GM21723 (cell line): ENCODE results near the gene CACNA1H.

Source experiments
- ATAC-seq: cut with Tn5 transposase; IDR thresholded peaks from one replicate; pipeline ENCODE4 v1.9.1; 2021; ENCODE audit warnings: mild to moderate bottlenecking, moderate library complexity; ENCODE audit not compliant: unreplicated experiment

The CACNA1H gene

DNA sequence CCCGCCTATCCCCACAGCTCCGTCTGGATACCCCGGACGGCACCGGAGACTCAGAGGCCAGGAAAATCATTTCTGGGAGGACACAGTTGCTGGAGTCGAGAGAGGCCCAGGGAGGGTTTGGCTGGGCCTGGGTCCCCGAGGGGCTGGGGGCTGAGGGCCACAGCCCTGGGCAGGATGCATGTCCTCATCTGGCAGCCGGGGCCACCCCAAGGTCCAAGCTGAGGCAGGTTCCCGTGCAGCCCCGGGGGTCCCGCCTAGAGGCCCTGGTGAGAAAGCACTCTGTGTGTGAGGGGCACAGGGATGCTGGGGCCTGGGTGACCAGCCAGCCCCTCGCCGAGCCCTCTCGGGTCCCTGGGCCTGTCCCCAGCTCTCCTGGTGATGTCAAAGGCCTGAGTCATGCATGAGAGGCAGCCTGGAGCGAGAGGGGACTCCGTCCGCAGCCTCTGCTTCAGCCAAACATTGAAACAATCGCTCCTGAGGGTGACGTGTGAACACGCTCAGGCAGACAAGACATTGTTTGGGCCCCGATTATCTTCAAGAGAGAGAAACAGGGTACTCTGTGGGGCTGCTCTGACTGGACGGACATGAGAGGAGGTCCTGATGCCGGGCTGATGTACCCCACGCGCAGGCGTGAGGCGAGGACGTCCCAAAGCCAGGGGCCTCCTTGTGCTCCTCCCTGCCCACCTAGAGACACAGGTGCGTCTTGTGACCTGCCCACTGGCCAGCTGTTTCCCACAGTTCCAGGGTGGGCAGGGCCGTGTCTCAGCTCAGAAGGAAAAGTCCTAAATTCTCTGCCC lies 31.1 kb upstream of the CACNA1H start:
- no peak for ATAC-seq

DNA sequence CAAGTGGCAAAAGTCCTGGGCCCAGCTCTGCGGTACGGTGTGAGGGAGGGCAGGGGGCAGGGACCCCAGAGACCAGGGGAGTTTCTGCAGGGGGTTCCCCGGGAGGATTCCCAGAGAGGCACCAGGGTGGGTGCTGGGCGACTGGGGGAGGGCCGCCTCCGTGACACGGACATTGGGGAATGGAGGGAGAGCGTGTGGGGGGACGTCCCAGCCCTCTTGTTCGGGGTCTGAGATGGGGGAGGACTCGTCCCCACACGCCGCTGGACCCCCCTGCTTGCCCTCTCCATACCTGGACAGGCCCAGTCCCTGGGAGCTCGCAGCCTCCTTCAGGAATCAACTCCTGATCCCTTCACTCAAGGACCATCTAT lies 30.5 kb upstream of the CACNA1H start:
- ATAC-seq, result no peak

DNA sequence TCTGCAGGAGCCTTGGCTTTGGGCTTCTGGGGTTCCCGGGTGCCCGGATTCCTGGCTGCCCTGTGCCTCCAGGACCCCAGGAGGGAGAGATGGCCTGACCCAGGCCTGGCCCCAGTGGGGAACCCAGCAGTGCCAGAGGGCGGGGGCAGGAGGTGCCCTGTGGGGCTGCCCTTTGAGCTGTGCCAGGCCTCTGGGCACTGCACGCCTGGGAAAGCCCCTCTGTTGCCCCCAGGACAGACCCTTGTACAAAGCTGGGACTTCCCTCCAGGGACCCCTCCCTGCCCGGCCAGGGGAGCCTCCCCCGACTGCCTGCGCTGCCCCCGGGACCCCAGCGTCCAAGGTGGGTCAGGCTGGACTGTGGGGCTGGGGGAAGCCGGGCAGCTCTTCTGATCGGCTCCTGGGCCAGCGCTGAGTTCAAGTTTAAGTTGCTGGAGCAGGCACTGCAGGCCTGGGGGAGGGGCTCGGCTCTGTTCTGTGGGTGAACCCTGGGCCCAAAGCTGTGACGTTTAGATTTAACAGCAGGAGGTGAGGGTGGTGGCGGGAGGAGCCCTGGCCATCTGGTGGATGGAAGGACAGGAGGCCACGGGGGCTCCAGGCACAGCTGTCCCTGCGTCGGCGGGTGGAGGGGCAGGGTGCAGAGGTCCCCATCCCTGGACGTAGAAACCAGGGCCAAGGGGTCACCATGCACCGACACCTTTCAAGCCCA lies 29.2 kb upstream of the CACNA1H start:
- ATAC-seq, result no peak

DNA sequence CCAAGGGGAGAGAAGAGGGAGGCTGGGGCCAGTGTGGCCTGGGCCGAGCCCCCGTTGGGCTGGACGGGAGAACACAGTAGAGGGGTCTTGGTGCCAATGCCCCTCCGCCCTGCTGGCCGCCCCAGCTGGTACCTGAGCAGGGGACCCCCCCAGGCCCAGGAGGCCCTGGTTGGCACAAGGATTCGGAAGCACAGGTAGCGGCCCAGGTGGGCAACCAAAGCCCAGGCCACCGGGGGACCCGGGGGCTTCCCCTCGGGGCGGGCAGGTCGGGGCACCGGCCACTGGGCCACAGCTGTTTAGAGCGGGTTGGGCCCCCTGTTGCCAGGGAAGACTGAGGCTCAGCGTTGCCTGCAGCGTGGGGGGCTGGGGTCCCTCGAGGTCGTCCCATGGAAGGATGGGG lies 28.6 kb upstream of the CACNA1H start:
- ATAC-seq, result no peak

DNA sequence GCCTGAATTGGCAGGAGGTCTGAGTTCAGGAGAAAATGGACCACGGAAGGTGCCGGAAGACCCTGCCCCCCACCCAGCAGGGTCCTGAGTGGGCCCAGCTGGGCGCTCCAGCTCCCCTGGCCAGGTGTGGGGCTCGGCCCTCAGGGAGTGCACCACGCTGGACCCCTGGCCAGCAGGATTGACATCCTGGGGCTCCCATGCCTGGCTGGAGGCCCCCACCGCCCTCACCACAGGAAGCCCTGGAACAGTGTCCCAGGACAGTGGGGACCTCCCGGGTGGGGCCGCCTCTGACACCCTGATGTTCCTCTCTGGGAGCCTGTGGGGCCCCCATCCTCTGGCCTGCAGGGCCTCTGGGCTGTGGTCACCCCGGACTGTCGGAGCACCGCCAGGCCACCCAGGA lies 28.1 kb upstream of the CACNA1H start:
- no peak for ATAC-seq

DNA sequence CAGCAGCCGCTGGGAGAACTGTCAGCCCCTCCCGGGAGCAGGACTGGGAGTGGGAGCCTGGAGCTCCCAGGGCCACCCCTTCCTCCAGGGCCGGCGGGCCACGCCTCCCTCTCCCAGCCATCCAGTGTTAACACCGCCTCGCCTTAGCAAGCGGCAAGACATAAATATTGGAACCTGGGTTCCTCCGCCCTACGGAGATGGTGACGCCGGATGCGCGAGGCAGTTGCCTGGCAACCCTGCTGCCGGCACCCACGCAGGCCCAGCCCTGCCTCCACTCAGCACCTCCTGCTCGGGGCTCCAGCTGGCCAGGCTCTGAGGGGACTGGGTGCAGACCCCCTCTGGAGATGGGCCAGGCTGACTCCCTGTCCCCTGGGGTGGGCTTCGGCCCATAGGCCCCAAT lies 27.4 kb upstream of the CACNA1H start:
- no peak for ATAC-seq

DNA sequence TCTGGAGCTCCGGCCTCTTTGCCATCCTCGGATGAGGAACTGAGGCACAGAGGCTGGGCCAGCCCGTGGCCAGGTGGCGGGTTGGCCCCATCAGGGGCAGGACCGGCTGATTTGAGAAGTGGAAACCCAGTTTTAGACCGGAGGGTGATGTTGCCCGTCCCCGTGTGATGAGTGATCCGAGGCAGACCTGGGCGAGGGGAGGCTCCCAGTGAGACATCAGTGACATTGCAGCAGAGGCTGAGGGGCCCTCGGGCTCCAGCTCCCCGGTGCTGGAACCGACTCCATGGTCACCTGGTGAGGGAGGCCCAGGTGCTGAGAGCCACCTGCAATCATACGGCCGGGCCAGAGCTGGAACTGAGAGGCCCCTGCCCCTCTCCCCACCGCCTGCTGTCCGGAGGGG lies 26.9 kb upstream of the CACNA1H start:
- ATAC-seq, result no peak

DNA sequence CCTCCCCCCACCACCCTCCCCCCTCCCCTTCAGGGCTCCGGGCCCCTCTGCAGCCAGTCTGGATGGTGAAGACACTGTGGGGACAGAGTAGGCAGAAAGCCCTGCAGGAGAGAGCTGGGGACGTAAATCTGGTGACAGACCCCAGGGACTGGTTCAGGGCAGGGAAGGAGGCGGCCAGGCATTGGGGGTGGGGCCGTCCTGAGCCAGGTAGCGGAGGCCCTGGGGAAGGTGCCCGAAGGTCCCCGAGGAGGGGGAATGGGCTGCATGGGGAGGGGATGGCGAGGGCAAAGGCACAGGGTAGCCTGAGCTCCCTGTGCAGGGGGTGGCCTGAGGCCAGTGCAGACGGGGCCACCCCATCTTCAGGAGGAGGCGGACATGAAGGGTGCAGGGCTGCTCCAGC lies 26.3 kb upstream of the CACNA1H start:
- ATAC-seq, result no peak

DNA sequence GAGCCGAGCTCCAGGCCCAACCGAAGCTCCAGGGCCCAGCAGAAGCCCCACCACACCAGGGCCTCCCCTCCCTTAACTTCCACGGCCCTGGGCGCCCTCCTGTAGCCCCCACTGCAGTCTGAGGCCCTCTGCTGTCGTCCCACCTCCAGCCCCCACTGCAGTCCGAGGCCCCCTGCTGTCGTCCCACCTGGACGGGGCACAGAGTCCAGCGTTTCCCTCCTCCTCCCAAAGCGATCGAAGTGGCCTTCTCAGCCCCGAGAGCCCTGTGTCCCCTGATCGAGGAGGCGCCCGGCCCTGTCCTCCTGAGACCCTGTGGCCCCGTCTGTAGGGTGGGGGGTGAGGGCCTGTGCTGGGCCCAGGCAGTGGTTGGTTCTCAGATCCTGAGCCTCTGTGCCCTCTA lies 25.8 kb upstream of the CACNA1H start:
- ATAC-seq, result no peak

DNA sequence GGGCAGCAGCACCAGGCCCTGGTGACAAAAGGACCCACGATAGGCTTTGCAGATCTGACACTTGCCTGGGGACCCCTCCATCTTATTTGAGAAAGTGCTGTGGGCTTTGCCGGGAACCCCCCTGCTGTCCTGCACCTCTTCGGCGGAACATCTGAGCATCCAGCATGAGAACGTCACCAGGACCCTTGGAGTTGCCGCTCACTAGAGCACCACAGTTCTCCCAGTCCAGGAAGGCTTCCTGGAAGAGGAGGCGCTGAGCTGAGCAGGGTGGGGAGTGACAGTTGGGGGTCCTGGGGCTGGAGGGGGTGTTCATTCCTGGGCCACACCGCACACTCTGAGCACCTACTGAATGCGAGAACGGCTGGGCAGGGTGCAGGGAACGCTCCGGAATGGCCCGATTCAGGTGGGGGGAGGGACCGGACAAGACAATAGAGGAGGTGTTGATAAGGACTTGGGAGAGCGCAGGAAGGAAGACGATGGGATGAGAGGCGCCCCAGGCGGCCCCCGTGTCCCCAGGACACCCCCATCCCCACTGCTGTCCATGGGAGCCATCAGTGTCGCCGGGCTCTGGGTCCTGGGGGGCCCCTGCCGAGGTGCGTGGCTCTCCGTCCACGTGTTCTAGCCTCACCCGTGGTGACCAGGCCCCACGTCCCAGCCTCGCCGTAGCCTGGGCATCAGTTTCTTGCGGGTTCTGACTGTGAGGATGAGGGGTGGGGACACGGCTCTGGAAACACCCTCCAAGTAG lies 24.8 kb upstream of the CACNA1H start:
- ATAC-seq, result no peak

DNA sequence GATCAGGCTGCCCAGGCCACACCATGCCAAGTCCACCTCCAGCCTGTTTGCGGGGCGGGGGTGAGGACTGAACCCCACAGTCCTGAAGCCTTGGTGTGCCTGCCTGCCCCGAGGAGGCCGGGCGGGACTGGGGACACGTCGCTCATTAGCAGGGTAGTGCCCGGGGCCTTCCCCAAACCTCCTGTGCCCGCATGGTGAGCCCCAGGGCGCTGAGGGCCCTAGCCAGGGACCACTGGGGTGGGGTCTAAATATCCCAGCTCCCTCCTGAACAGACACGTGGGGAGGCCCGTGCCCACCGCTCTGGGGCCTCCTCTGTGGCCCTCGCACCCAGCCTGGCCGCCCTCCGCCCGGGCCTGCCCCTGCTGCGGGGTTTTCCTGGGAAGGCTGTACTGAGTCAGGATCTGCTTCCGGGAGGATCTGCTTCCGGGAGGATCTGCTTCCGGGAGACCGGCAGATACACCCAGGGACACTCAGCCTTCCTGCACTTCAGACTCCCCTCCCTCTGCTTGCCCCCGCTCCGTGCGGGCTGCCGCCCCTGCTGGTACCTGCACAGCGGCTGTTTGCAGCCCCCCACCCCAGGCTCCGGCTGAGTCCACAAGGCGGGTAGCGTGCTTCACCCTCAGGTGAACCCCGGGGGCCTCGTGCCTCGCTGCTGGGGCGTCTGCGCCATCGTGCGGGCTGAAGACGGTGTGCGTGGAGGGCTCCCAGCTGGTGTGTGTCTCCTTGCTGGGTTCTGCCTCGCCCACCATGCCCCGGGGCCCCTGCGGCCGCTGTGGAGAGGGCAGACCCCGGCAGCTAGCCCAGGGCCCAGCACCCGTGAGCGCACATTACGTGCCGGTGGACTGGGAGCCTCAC lies 23.6 kb upstream of the CACNA1H start:
- no peak for ATAC-seq

DNA sequence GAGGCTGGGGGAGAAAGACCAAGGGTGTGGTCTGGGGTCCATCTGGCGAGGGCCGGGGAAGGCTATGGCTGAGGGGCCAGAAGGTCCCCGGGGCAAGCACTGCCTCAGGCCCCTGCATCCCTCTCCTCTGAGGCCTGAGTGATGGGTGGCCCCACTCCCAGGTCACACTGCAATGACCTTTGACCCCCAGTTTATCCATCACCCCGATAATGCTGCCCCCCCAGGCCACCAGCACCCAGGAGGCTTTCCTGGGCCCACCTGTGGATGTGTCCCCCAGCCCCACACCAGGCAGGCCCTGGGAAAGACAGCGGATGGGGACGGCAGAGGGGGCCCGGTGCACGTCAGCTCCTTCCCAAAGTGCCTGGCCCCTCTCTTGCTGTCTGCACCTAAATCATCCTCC lies 22.5 kb upstream of the CACNA1H start:
- no peak for ATAC-seq

DNA sequence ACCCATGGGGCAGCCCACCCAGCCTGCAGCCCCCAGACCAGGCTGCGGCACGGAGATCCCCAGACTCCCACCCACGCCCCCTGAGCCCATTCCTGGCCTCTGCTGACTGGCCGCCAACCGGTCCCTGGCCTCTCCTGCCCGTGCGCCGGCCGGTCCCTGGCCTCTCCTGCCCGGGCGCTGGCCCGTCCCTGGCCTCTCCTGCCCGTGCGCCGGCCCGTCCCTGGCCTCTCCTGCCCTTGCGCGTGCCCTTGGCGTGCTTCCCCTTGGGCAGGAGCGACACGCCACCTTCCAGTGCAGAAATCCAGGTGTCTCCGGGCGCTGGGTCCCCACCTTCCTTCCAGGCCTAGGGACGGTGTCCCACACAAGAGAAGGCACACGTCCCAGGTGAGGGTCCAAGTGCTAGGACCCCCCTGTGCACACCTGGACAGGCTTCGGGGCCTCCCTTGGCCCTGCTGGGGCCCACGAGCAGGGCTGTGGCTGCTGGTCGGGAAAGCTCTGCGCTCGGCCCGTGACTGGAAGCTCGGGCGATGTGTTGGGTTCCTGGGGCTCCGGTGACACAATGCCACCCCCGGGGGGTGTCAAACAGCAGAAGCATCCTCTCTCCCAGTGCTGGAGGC lies 21.4 kb upstream of the CACNA1H start:
- ATAC-seq, result no peak

DNA sequence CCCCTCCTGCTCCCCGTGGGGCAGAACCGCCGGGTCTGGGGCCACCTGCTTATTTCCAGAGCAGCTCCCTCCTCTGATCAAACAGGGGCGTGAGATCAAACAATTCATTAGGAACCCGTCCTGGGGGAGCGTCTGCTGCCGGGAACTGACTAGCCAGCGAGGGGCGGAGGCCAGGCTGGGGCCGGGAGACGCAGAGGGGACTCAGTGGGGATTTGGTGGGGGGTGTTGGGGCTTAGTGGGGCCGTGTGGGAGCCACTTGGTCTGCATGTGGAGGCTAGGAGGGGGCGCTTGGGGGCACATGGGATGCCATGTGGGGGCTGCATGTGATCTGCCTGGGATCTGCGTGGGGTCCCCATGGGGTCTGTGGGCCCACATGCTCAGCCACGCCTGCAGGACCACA lies 20.5 kb upstream of the CACNA1H start:
- no peak for ATAC-seq

DNA sequence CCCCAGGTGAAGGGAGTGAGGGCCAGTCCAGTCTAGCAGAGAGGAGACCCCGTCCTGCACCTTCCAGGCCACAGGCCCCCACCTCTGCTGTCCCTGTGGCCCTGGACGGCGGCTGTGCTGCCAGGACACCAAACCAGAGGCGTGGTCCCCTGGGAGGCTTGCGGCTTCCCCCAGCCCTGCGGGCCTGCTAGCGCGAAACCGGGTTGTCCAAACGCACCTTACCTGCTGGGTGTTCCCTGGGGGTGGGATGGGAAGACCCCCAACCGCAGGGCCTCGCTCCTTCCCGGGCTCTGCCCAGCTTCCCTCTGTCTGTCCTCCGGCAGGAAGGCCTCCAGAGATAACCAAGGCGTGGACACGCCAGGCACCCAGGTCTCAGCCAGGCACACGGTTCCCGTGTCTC lies 19.6 kb upstream of the CACNA1H start:
- no peak for ATAC-seq

DNA sequence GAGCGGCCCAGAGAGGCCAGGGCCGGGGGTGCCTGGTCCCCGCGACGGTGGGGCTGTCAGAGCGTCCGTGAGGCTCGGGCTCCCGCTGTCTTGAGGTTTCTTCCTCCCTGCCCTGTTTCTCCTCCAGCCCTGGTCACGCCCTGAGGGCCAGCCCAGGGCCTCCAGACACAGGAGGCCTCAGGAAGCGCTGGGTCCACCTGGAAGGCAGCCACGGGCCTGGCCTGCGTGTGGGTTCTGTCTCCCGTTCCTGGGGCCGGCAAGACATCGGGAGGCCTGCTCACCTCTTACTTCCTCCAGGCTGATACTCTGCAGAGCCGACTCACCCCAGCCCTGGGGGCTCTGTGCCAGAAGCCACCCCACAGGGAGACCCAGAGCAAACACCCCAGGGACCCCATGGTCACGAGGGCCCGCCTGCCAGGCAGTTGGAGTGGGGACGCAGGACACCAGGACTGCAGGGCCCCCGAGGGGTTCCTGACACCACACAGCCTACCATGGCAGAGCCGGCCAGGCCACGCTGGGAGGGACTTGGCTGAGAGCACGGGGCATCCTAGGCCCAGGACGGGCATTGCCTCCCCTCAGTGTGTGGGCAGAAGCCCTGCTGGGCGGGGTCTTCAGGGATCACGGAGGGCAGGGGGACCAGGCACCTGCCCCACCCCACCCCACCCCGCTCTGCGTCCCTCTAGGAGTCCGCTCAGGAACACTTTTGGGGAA lies 18.9 kb upstream of the CACNA1H start:
- no peak for ATAC-seq

DNA sequence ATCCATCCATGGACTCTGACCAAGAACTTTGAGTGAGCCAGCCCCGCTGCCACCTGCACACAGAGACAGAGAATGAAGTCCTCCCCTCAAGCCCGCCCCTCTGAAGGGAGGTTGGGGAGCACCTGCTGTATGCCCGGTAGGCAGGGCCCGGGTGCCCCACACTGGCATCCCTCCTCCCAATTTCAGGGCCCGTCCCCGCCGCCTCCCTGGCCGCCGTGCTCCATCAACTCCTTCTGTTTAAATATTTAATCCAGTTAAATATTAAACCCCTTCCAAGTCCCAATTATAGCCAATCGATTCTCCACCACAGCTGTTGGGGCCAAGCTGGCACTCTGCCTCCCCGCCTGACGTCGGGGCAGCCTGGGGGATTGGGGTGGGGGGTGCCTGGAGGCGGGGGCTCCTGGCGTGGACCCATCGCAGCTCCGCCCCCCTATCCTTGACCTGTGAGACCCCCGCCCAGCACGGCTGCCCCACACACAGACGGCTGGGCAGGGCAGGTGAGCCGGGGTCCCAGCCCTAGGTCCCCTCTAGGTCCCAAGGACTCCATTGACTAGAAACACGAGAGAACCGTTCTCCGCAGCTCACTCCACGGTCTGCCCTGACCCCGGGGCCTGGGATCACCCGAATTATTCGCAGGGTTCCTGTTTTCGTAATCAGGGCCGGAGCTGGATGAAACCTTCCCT lies 18.0 kb upstream of the CACNA1H start:
- no peak for ATAC-seq

DNA sequence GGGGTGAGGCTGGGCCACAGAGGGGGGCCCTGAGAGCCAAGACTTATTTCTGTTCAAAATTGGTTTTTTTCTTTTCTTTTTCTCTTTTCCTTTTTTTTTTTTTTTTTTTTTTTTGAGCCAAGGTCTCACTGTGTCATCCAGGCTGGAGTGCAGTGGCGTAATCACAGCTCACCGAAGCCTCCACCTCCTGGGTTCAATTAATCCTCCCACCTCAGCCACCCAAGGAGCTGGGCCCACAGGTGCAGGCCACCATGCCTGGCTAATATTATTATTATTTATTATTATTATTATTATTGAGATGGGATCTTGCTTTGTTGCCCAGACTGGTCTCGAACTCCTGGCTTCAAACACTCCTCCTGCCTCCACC lies 17.5 kb upstream of the CACNA1H start:
- ATAC-seq, result no peak

DNA sequence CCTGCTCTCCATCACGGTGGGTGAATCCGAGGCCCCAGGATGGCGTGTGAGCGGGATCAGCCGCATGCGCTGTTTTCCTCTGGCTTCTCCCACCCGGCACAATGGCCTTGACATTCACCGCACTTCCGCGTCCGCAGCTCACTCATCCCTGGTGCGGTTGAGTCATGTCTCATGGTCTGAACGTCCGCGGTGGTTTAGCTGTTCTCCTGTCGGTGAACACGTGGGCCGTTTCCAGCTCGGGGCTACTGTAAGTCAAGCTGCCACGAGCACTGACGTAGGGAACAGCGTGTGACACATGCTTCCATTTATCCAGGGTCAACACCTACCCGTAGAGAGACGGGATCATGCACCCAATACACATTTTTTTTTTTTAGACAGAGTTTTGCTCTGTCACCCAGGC lies 15.3 kb upstream of the CACNA1H start:
- no peak for ATAC-seq
